WTC11 (cell line): ENCODE measurements around the gene ADAP1. TPM values are rescaled to one million over a fixed set of nuclear protein-coding genes. Genes with fewer than 3 reads are reported as not detected.

Experiments used
- ATAC-seq: fragments of 200-7000 bp; cut with Tn5 transposase; 2 replicates; pipeline ENCODE4 v1.10.0; 2021; ENCODE audit warnings: mild to moderate bottlenecking, moderate library complexity
- CTCF ChIA-PET: fragments of 300-600 bp; sonication (Branson Sonifier 250); formaldehyde crosslinking; loops from one replicate; lab custom pipeline; 2021; ENCODE audit warnings: antibody characterized with exemption; lab: Charles Lee
- POLR2A ChIA-PET: fragments of 350-600 bp; sonication (Branson Sonifier 250); formaldehyde crosslinking; loops from one replicate; lab custom pipeline; 2021; ENCODE audit warnings: antibody characterized with exemption; lab: Charles Lee
- DNase-seq: peaks from one replicate; pipeline ENCODE4 v3.0.0; 2021; ENCODE audit warnings: low spot score
- H3K27ac Mint-ChIP-seq: 2 replicates; pipeline ENCODE4 v1.8.0; 2021; ENCODE audit warnings: mixed read lengths
- H3K27me3 Mint-ChIP-seq: 2 replicates; pipeline ENCODE4 v1.8.0; 2021; ENCODE audit warnings: low read depth, mild to moderate bottlenecking, moderate library complexity, mixed read lengths
- H3K36me3 Mint-ChIP-seq: 2 replicates; pipeline ENCODE4 v1.8.0; 2021; ENCODE audit warnings: mixed read lengths
- H3K4me1 Mint-ChIP-seq: 2 replicates; pipeline ENCODE4 v1.8.0; 2022; ENCODE audit warnings: mixed read lengths
- H3K4me3 Mint-ChIP-seq: 2 replicates; pipeline ENCODE4 v1.8.0; 2021; ENCODE audit warnings: mild to moderate bottlenecking, moderate library complexity, mixed read lengths
- H3K9me3 Mint-ChIP-seq: 2 replicates; pipeline ENCODE4 v1.8.0; 2021; ENCODE audit warnings: mixed read lengths
- FOXJ3 ChIP-seq: sonication (generic); formaldehyde crosslinking; IDR thresholded peaks from 2 replicates; pipeline ENCODE4 v1.9.0; 2021; ENCODE audit warnings: missing genetic modification reagents, mild to moderate bottlenecking, borderline replicate concordance
- FOXK1 ChIP-seq: sonication (generic); formaldehyde crosslinking; IDR thresholded peaks from 2 replicates; pipeline ENCODE4 v1.8.0; 2022; ENCODE audit warnings: mild to moderate bottlenecking, moderate library complexity, missing genetic modification reagents
- HMGA2 ChIP-seq: fragments of 250-450 bp; sonication (Bioruptor Pico); IDR thresholded peaks from 2 replicates; pipeline ENCODE4 v1.4.0; 2021; ENCODE audit warnings: mild to moderate bottlenecking, moderate library complexity
- NFATC4 ChIP-seq: fragments of 250-450 bp; sonication (Bioruptor Pico); IDR thresholded peaks from 2 replicates; pipeline ENCODE4 v1.9.0; 2021; ENCODE audit warnings: mild to moderate bottlenecking
- SMAD3 ChIP-seq: sonication (generic); formaldehyde crosslinking; IDR thresholded peaks from 2 replicates; pipeline ENCODE4 v1.8.0; 2022; ENCODE audit warnings: missing genetic modification reagents, mild to moderate bottlenecking, borderline replicate concordance
- SMAD4 ChIP-seq: sonication (generic); formaldehyde crosslinking; IDR thresholded peaks from 2 replicates; pipeline ENCODE4 v1.8.0; 2022; ENCODE audit warnings: mild to moderate bottlenecking, missing genetic modification reagents
- ZNF138 ChIP-seq: sonication (generic); formaldehyde crosslinking; conservative IDR thresholded peaks from 2 replicates; pipeline ENCODE4 v1.8.1; 2022; ENCODE audit warnings: mild to moderate bottlenecking, moderate library complexity, missing genetic modification reagents
- total RNA-seq: library from RNA; stranded (reverse); gene quantifications from 3 replicates; pipeline ENCODE4 v1.2.3, GENCODE V29; 2021
- TF ChIP-seq, protein P1 (sequence below): sonication (generic); formaldehyde crosslinking; IDR thresholded peaks from 2 replicates; pipeline ENCODE4 v1.8.0; 2022; ENCODE audit warnings: mild to moderate bottlenecking, missing genetic modification reagents
- TF ChIP-seq, protein P2 (sequence below): fragments of 250-450 bp; sonication (Bioruptor Pico); IDR thresholded peaks from 2 replicates; pipeline ENCODE4 v1.9.0; 2021; ENCODE audit warnings: mild to moderate bottlenecking
- TF ChIP-seq, protein P3 (sequence below): sonication (generic); formaldehyde crosslinking; IDR thresholded peaks from 2 replicates; pipeline ENCODE4 v1.8.1; 2022; ENCODE audit warnings: missing genetic modification reagents, borderline replicate concordance
- TF ChIP-seq, protein P4 (sequence below): sonication (generic); formaldehyde crosslinking; IDR thresholded peaks from 2 replicates; pipeline ENCODE4 v1.8.1; 2023; ENCODE audit warnings: mild to moderate bottlenecking, missing genetic modification reagents, borderline replicate concordance
- TF ChIP-seq, protein P5 (sequence below): fragments of 250-450 bp; sonication (Bioruptor Pico); IDR thresholded peaks from 2 replicates; pipeline ENCODE4 v1.9.0; 2021; ENCODE audit warnings: mild to moderate bottlenecking, borderline replicate concordance

ADAP1 gene
- total RNA-seq, 1 experiment from 2014 or later: 4.3 TPM

DNA sequence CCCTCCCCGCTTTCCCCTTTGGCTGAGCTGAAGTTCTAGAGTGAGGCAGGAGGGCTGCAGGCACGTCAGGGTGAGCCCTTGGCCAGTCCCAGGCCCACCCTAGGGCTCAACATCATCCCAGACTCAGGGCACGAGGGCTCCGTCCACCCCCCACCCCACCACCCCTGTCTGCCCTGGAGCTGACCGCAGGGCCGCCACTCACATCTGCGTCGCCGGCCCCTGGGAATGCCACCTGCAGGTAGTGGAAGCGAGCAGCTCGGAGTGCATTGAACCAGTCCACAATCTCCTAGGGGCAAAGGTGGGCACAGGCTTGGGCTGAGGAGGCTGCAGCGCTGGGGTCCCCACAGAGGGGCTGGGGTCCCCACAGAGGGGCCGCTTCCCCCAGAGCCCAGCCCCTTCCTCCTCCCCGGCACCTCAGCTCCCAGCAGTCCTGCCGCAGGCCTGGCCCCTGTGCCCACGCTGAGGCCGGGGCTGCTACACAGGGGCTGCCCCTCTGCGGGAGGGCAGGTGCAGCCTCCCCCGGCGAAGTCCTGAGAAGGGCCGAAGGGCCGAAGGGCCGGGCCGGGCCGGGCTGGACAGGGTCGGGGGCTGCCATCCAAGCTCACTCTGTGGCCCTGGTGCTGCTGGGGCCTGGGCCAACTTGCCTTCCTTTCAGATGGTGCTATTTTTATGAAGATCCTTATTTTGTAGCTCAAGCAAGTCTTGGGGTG lies 54.0 kb downstream of the ADAP1 start:
- H3K27me3 Mint-ChIP-seq: peaks cover 15% of the 10 kb centered on the region
- POLR2A ChIA-PET: no interaction called here

More for the DNA sequence above, 54.0 kb downstream of the ADAP1 start:
- TF ChIP-seq, protein P1, sequence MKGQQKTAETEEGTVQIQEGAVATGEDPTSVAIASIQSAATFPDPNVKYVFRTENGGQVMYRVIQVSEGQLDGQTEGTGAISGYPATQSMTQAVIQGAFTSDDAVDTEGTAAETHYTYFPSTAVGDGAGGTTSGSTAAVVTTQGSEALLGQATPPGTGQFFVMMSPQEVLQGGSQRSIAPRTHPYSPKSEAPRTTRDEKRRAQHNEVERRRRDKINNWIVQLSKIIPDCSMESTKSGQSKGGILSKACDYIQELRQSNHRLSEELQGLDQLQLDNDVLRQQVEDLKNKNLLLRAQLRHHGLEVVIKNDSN (CRISPR knock-in tag): no peak
- no peak for TF ChIP-seq SMAD3 (CRISPR knock-in tag)
- no peak for TF ChIP-seq FOXJ3 (CRISPR knock-in tag)
- TF ChIP-seq SMAD4 (CRISPR knock-in tag): no peak
- TF ChIP-seq, protein P2, sequence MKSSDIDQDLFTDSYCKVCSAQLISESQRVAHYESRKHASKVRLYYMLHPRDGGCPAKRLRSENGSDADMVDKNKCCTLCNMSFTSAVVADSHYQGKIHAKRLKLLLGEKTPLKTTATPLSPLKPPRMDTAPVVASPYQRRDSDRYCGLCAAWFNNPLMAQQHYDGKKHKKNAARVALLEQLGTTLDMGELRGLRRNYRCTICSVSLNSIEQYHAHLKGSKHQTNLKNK (CRISPR knock-in tag): no peak
- no peak for TF ChIP-seq ZNF138 (CRISPR knock-in tag)
- no peak for TF ChIP-seq HMGA2 (CRISPR knock-in tag)
- TF ChIP-seq, protein P3, sequence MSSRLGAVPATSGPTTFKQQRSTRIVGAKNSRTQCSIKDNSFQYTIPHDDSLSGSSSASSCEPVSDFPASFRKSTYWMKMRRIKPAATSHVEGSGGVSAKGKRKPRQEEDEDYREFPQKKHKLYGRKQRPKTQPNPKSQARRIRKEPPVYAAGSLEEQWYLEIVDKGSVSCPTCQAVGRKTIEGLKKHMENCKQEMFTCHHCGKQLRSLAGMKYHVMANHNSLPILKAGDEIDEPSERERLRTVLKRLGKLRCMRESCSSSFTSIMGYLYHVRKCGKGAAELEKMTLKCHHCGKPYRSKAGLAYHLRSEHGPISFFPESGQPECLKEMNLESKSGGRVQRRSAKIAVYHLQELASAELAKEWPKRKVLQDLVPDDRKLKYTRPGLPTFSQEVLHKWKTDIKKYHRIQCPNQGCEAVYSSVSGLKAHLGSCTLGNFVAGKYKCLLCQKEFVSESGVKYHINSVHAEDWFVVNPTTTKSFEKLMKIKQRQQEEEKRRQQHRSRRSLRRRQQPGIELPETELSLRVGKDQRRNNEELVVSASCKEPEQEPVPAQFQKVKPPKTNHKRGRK (CRISPR knock-in tag): no peak
- TF ChIP-seq, protein P4, sequence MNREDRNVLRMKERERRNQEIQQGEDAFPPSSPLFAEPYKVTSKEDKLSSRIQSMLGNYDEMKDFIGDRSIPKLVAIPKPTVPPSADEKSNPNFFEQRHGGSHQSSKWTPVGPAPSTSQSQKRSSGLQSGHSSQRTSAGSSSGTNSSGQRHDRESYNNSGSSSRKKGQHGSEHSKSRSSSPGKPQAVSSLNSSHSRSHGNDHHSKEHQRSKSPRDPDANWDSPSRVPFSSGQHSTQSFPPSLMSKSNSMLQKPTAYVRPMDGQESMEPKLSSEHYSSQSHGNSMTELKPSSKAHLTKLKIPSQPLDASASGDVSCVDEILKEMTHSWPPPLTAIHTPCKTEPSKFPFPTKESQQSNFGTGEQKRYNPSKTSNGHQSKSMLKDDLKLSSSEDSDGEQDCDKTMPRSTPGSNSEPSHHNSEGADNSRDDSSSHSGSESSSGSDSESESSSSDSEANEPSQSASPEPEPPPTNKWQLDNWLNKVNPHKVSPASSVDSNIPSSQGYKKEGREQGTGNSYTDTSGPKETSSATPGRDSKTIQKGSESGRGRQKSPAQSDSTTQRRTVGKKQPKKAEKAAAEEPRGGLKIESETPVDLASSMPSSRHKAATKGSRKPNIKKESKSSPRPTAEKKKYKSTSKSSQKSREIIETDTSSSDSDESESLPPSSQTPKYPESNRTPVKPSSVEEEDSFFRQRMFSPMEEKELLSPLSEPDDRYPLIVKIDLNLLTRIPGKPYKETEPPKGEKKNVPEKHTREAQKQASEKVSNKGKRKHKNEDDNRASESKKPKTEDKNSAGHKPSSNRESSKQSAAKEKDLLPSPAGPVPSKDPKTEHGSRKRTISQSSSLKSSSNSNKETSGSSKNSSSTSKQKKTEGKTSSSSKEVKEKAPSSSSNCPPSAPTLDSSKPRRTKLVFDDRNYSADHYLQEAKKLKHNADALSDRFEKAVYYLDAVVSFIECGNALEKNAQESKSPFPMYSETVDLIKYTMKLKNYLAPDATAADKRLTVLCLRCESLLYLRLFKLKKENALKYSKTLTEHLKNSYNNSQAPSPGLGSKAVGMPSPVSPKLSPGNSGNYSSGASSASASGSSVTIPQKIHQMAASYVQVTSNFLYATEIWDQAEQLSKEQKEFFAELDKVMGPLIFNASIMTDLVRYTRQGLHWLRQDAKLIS (CRISPR knock-in tag): no peak
- no peak for TF ChIP-seq FOXK1 (CRISPR knock-in tag)
- no peak for TF ChIP-seq NFATC4
- TF ChIP-seq, protein P5, sequence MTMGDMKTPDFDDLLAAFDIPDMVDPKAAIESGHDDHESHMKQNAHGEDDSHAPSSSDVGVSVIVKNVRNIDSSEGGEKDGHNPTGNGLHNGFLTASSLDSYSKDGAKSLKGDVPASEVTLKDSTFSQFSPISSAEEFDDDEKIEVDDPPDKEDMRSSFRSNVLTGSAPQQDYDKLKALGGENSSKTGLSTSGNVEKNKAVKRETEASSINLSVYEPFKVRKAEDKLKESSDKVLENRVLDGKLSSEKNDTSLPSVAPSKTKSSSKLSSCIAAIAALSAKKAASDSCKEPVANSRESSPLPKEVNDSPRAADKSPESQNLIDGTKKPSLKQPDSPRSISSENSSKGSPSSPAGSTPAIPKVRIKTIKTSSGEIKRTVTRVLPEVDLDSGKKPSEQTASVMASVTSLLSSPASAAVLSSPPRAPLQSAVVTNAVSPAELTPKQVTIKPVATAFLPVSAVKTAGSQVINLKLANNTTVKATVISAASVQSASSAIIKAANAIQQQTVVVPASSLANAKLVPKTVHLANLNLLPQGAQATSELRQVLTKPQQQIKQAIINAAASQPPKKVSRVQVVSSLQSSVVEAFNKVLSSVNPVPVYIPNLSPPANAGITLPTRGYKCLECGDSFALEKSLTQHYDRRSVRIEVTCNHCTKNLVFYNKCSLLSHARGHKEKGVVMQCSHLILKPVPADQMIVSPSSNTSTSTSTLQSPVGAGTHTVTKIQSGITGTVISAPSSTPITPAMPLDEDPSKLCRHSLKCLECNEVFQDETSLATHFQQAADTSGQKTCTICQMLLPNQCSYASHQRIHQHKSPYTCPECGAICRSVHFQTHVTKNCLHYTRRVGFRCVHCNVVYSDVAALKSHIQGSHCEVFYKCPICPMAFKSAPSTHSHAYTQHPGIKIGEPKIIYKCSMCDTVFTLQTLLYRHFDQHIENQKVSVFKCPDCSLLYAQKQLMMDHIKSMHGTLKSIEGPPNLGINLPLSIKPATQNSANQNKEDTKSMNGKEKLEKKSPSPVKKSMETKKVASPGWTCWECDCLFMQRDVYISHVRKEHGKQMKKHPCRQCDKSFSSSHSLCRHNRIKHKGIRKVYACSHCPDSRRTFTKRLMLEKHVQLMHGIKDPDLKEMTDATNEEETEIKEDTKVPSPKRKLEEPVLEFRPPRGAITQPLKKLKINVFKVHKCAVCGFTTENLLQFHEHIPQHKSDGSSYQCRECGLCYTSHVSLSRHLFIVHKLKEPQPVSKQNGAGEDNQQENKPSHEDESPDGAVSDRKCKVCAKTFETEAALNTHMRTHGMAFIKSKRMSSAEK: no peak
- TF ChIP-seq, all 79 proteins: peak for 0
- no peaks in the 10 kb centered on the region for H3K9me3 Mint-ChIP-seq
- no peak for DNase-seq
- H3K4me3 Mint-ChIP-seq: no peak overlapping the region
- H3K4me1 Mint-ChIP-seq: no peaks in the 10 kb centered on the region
- no peak for ATAC-seq
- no peak overlapping the region for H3K27ac Mint-ChIP-seq
- CTCF ChIA-PET: interaction anchor here (0.7 to 2.5 kb wide), 8 partner anchors 27 to 1255 kb away, joined by 3 to 22 read pairs (median 7); partner anchors contain the start of gene COX19
- H3K36me3 Mint-ChIP-seq: peaks cover 12% of the 10 kb centered on the region
